ENCODE measurements around the gene CASP12. TPM values are rescaled to one million over a fixed set of nuclear protein-coding genes. Genes with fewer than 3 reads are reported as not detected.

Gene CASP12
- total RNA-seq, 1 experiment from 2014 or later: not detected

DNA sequence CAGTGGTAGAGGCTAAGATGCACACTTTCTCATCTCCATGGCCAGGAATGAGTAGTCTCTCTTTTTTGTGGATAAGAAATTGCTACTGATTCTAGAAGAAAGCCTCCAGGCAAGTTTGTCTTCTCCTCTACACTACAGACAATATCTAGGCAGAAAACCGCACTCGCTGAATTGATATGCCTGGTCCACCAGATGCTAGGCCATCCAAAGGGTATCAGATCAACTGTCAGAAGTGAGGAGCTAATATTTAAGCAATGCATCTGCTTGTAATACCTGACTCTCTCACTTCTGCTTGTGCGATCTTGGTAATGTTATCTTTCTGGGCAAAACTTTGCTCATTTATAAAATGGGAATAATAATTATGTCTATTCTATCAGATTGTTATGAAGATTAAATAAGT lies 45.0 kb downstream of the CASP12 start:
- CTCF ChIA-PET: no interaction called here
- no peaks in the 10 kb centered on the region; the same call in 1 of the 2 replicates for H3K9me3 ChIP-seq (ENCODE audit: insufficient read depth, low read depth)
- no peaks in the 10 kb centered on the region for H4K20me1 ChIP-seq (ENCODE audit: insufficient read depth)
- no peaks in the 10 kb centered on the region for H3K9me2 ChIP-seq (ENCODE audit: insufficient read depth)
- H3K79me2 ChIP-seq (ENCODE audit: low read depth): no peaks in the 10 kb centered on the region
- no peak overlapping the region; the same call in 1 of the 2 replicates for H2AFZ ChIP-seq
- H3K36me3 ChIP-seq (ENCODE audit: low read depth): no peaks in the 10 kb centered on the region
- no peaks in the 10 kb centered on the region for H3K4me1 ChIP-seq (replicated peaks; ENCODE audit: insufficient read depth)
- TF ChIP-seq EZH2 (IDR thresholded peaks at IDR 0.05; ENCODE audit: low read depth): no peak
- TF ChIP-seq, protein P1, sequence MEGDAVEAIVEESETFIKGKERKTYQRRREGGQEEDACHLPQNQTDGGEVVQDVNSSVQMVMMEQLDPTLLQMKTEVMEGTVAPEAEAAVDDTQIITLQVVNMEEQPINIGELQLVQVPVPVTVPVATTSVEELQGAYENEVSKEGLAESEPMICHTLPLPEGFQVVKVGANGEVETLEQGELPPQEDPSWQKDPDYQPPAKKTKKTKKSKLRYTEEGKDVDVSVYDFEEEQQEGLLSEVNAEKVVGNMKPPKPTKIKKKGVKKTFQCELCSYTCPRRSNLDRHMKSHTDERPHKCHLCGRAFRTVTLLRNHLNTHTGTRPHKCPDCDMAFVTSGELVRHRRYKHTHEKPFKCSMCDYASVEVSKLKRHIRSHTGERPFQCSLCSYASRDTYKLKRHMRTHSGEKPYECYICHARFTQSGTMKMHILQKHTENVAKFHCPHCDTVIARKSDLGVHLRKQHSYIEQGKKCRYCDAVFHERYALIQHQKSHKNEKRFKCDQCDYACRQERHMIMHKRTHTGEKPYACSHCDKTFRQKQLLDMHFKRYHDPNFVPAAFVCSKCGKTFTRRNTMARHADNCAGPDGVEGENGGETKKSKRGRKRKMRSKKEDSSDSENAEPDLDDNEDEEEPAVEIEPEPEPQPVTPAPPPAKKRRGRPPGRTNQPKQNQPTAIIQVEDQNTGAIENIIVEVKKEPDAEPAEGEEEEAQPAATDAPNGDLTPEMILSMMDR (conservative IDR thresholded peaks at IDR 0.05): no peak
- H3K4me2 ChIP-seq: no peak overlapping the region
- POLR2A ChIA-PET (ENCODE audit: unreplicated experiment): no interaction called here
- H3K4me3 ChIP-seq: no peak overlapping the region
- BruUV-seq (replicated peaks): no TSS peak
- no peaks in the 10 kb centered on the region for H3K27me3 ChIP-seq (ENCODE audit: insufficient read depth, low read depth)
- H3F3A ChIP-seq (ENCODE audit: insufficient read depth, low read depth): no peaks in the 10 kb centered on the region
- no peak for DNase-seq
- no peak overlapping the region for H3K27ac ChIP-seq
- intact Hi-C loops (cut with micrococcal nuclease; ENCODE audit: unreplicated experiment): no loop called here

DNA sequence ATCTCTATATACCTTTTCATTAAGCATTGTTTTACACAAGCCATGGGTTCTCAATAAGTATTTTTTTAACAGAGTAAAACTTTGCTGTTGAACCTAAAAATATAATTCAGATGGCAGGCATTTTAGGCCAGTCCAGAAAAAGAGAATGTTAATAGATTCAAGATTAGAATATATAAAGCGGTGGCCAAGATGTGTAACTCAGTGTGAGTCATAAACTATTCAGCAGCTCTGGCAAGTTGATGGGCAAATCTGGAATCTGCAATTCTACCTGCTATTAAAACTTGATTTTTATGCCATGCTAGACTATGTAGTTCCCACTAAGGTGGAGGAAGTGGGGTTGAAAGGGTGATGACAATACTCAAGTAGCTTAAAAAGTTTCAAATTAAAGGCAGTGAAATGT lies 45.4 kb downstream of the CASP12 start:
- no TSS peak for BruUV-seq (replicated peaks)

DNA sequence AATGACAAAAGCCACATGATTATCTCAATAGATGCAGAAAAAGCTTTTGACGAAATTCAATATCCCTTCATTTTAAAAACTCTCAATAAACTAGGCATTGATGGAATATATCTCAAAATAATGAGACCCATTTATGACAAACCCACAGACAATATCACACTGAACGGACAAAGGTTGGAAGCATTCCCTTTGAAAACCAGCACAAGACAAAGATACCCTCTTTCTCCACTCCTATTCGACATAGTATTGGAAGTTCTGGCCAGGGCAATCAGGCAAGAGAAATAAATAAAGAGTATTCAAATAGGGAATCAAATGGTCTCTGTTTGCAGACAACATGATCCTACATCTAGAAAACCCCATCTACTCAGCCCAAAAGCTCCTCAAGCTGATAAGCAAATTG lies 52.0 kb downstream of the CASP12 start:
- Histone ChIP-seq H3K4me2 (no peak overlapping the region), H3K4me1 (replicated peaks; ENCODE audit: insufficient read depth) (no peaks in the 10 kb centered on the region), H3K27ac (no peak overlapping the region), H3K9me2 (ENCODE audit: insufficient read depth) (no peaks in the 10 kb centered on the region), H3F3A (ENCODE audit: insufficient read depth, low read depth) (no peaks in the 10 kb centered on the region), H3K36me3 (ENCODE audit: low read depth) (no peaks in the 10 kb centered on the region), H2AFZ (no peak overlapping the region), H3K27me3 (ENCODE audit: insufficient read depth, low read depth) (no peaks in the 10 kb centered on the region), H4K20me1 (ENCODE audit: insufficient read depth) (no peaks in the 10 kb centered on the region), H3K9me3 (ENCODE audit: insufficient read depth, low read depth) (peaks cover 3% of the 10 kb centered on the region; the same call in 1 of the 2 replicates), H3K4me3 (no peak overlapping the region), H3K79me2 (ENCODE audit: low read depth) (no peaks in the 10 kb centered on the region)
- ChIA-PET CTCF (no interaction called here), POLR2A (ENCODE audit: unreplicated experiment) (no interaction called here)
- BruUV-seq (replicated peaks): no TSS peak
- intact Hi-C loops (cut with micrococcal nuclease; ENCODE audit: unreplicated experiment): no loop called here
- DNase-seq: no peak
- no peak for TF ChIP-seq EZH2 (IDR thresholded peaks at IDR 0.05; ENCODE audit: low read depth)
- TF ChIP-seq, protein P1 (conservative IDR thresholded peaks at IDR 0.05): no peak

More for the DNA sequence above, 45.4 kb downstream of the CASP12 start:
- no peaks in the 10 kb centered on the region; the same call in 1 of the 2 replicates for H3K9me3 ChIP-seq (ENCODE audit: insufficient read depth, low read depth)
- no peaks in the 10 kb centered on the region for H4K20me1 ChIP-seq (ENCODE audit: insufficient read depth)
- no peaks in the 10 kb centered on the region for H3K9me2 ChIP-seq (ENCODE audit: insufficient read depth)
- H3K36me3 ChIP-seq (ENCODE audit: low read depth): no peaks in the 10 kb centered on the region
- CTCF ChIA-PET: no interaction called here
- no peak overlapping the region for H3K4me3 ChIP-seq
- POLR2A ChIA-PET (ENCODE audit: unreplicated experiment): interaction anchor here (0.6 kb wide), 1 partner anchor 690 kb away, joined by 3 read pairs; no protein-coding TSS in a partner anchor
- H3F3A ChIP-seq (ENCODE audit: insufficient read depth, low read depth): no peaks in the 10 kb centered on the region
- no peaks in the 10 kb centered on the region for H3K4me1 ChIP-seq (replicated peaks; ENCODE audit: insufficient read depth)
- H2AFZ ChIP-seq: no peak overlapping the region; the same call in 1 of the 2 replicates
- peak in 1 of 2 experiments; percentile 5 for DNase-seq
- H3K4me2 ChIP-seq: no peak overlapping the region
- H3K27ac ChIP-seq: no peak overlapping the region
- intact Hi-C loops (cut with micrococcal nuclease; ENCODE audit: unreplicated experiment): no loop called here
- no peaks in the 10 kb centered on the region for H3K27me3 ChIP-seq (ENCODE audit: insufficient read depth, low read depth)
- TF ChIP-seq EZH2 (IDR thresholded peaks at IDR 0.05; ENCODE audit: low read depth): no peak
- H3K79me2 ChIP-seq (ENCODE audit: low read depth): no peaks in the 10 kb centered on the region

DNA sequence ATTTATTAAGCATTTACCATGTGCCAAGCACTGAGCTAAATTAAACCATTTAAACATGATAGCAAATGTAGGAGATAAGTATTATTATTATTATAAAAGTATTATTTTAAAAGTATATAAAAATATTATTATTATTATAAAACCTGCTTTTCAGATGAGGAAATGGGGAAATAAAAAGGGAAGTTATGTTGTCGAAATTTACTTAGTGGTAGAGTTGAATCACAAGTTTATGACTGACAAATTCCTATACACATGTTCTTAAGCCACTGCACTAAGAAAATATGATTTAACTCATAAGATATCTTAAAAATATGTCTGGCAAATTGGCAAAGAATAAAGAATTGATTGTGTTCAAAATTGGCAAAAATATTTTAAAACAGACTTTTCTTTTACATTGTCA lies 53.8 kb downstream of the CASP12 start:
- Histone ChIP-seq H4K20me1 (ENCODE audit: insufficient read depth) (no peaks in the 10 kb centered on the region), H3F3A (ENCODE audit: insufficient read depth, low read depth) (no peaks in the 10 kb centered on the region), H3K9me2 (ENCODE audit: insufficient read depth) (no peaks in the 10 kb centered on the region), H3K4me3 (no peak overlapping the region), H3K4me1 (replicated peaks; ENCODE audit: insufficient read depth) (no peaks in the 10 kb centered on the region), H3K79me2 (ENCODE audit: low read depth) (no peaks in the 10 kb centered on the region), H3K27me3 (ENCODE audit: insufficient read depth, low read depth) (no peaks in the 10 kb centered on the region), H3K36me3 (ENCODE audit: low read depth) (no peaks in the 10 kb centered on the region), H3K4me2 (no peak overlapping the region), H2AFZ (no peak overlapping the region), H3K9me3 (ENCODE audit: insufficient read depth, low read depth) (peaks cover 6% of the 10 kb centered on the region), H3K27ac (no peak overlapping the region)
- no peak for DNase-seq
- TF ChIP-seq, protein P1 (conservative IDR thresholded peaks at IDR 0.05): no peak
- no peak for TF ChIP-seq EZH2 (IDR thresholded peaks at IDR 0.05; ENCODE audit: low read depth)
- no TSS peak for BruUV-seq (replicated peaks)
- ChIA-PET CTCF (no interaction called here), POLR2A (ENCODE audit: unreplicated experiment) (no interaction called here)
- intact Hi-C loops (cut with micrococcal nuclease; ENCODE audit: unreplicated experiment): no loop called here
